NB4 (cell line): ENCODE results near the gene WIPF1.

Source experiments
- DNase-seq: peaks from one replicate; pipeline ENCODE4 v3.0.0; 2010; ENCODE audit warnings: low read depth
- H3K4me3 ChIP-seq: one replicate; pipeline ENCODE4 v1.5.1; 2011; ENCODE audit warnings: mild to moderate bottlenecking, low read depth, low read length, moderate library complexity
- MAX ChIP-seq: IDR thresholded peaks from 2 replicates; pipeline ENCODE4 v1.6.1; 2011; ENCODE audit warnings: low read depth, low read length
- MYC ChIP-seq: IDR thresholded peaks from 2 replicates; pipeline ENCODE4 v1.6.1; 2011; ENCODE audit warnings: low read depth, low read length
- POLR2A ChIP-seq: IDR thresholded peaks from 2 replicates; pipeline ENCODE4 v1.6.1; 2011; ENCODE audit warnings: mild to moderate bottlenecking; ENCODE audit not compliant: insufficient read length; ENCODE audit errors: extremely low read depth
- TF ChIP-seq, protein P1 (sequence below): IDR thresholded peaks from one replicate; pipeline ENCODE4 v1.5.1; 2012; ENCODE audit warnings: low read depth, low read length

The WIPF1 gene

DNA sequence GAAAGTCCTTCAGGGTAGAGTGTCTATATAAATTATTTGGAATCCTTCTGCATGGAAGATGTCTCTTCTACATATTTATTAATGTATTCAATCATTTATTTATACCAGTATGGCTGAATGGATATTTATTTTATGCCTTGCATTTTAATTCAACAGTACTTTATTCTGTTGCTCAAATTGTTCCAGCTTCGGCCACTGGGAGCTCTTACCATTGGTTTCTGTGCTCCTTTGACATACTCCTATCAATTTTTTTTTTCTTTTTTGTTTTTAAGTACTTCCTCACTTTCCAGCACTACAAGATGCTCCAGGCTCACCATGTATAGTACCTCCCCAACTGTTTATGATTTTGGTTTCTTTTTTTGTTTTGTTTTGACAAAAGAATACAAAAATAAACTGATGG lies 39.4 kb upstream of the WIPF1 start:
- no peak overlapping the region for H3K4me3 ChIP-seq
- peak; percentile 42 for DNase-seq
- no peak for TF ChIP-seq MAX
- no peak for TF ChIP-seq POLR2A
- TF ChIP-seq, protein P1, sequence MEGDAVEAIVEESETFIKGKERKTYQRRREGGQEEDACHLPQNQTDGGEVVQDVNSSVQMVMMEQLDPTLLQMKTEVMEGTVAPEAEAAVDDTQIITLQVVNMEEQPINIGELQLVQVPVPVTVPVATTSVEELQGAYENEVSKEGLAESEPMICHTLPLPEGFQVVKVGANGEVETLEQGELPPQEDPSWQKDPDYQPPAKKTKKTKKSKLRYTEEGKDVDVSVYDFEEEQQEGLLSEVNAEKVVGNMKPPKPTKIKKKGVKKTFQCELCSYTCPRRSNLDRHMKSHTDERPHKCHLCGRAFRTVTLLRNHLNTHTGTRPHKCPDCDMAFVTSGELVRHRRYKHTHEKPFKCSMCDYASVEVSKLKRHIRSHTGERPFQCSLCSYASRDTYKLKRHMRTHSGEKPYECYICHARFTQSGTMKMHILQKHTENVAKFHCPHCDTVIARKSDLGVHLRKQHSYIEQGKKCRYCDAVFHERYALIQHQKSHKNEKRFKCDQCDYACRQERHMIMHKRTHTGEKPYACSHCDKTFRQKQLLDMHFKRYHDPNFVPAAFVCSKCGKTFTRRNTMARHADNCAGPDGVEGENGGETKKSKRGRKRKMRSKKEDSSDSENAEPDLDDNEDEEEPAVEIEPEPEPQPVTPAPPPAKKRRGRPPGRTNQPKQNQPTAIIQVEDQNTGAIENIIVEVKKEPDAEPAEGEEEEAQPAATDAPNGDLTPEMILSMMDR, result no peak
- no peak for TF ChIP-seq MYC

DNA sequence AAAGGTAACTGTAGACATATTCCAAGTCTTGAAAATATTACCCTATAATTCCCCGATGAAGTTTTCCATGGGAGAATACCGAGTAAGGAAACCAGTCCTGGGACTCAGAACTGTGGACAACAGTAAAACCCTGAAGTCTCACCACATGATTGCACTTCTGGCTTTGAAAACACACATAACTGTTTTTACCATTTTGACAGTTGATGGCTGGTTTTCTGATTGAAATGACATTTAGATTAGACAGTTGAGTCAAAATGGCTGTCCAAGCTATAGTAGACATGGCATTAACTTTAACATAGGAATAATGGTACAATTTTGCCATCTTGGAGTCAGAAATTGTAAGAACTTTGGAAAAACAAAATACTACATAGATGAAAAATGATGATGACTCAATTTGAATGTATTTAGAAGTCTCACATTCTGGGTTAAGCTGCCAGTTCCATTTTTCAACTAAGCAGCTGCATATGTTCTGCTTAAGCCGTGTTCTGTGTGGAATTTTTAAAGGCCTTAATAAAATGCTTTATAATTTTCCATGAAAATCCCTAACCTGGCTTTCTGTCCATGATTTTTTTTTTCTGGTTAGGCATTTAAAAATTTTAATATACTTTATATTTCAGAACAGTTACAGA lies 38.3 kb upstream of the WIPF1 start:
- 0 out of 2 replicates have a peak, but pooled peaks have one; percentile 6 for TF ChIP-seq MAX
- TF ChIP-seq, protein P1, result no peak

GRCh38 chr2:174635015-174635593 lies 37.5 kb upstream of the WIPF1 start:
- TF ChIP-seq MAX, result peak; percentile 40; the same call in 1 of the 2 replicates
- TF ChIP-seq, protein P1, result no peak
- peak; percentile 42 for DNase-seq
- H3K4me3 ChIP-seq, result peak overlapping the region; percentile 88

More for the DNA sequence above, 38.3 kb upstream of the WIPF1 start:
- no peak overlapping the region for H3K4me3 ChIP-seq
- DNase-seq, result peak; percentile 36

DNA sequence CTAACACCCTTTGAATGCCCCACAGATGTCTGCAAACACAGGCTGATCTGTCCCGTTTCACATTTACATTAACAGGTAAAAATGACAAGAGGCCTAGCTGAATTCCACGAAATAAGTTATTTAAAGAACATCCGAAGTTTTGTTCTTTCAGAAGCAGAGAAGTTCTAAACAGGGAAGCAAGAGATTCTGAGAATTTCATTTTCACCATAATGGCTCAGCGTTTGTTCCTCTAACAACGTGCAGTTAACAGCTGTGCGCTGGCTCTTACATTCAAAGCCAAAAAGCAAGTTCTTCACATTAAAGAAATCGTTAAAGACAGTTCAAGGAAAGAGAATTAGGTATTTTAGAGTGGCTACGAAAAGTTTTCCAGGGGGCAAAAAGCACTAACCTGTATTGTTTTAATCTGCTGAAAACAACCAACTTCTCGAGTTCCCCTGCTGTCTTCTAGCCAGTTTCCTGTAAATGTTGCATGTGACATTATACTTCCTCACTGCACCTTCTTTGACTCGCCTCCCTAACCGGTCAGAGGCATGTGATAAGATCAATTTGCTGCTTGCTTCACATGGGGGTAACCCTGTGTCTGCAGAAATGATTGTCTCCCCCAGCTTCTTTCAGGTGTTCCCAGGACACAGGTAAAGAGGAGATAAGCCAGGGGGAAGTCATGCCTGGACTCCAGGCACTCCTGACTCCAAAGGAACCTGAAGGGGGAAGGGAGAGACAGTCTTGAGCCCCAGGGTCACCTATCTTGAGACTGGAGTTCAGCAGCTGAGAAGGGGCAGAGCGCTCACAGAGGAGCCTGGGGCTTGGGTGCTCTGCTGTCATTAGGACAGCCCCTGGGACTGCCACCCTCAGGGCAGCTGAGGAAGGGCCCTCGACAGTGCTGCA lies 36.8 kb upstream of the WIPF1 start:
- TF ChIP-seq POLR2A, result peak; percentile 51
- peak; percentile 89 for TF ChIP-seq MYC
- TF ChIP-seq, protein P1, result peak; percentile 32
- TF ChIP-seq MAX, result peak; percentile 87
- peak overlapping the region; percentile 88 for H3K4me3 ChIP-seq
- peak; percentile 94 for DNase-seq

DNA sequence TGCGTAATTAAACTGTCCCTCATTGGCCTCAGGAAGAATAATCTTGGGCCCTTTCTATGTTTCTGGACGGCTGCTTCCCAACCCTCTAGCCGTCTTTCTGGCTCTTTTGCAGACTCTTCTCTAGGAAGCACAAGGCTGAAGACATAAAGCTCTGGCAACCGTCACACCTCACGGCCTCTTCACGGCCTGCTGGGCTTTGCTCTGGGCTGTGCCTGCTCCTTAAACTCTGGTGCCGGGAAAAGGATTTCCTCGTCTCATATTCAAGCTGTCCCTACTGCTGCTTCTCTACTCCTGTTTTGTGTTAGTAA lies 36.0 kb upstream of the WIPF1 start:
- peak overlapping the region; percentile 88 for H3K4me3 ChIP-seq
- TF ChIP-seq MYC (no peak), POLR2A (no peak), MAX (no peak)
- TF ChIP-seq, protein P1, result no peak
- peak; percentile 50 for DNase-seq
